MM.1S (cell line): ENCODE results near the gene UBL3.

Experiments used
- DNase-seq: peaks from one replicate; pipeline ENCODE4 v3.0.0-alpha.2; 2015
- H2AFZ ChIP-seq: fragments of 300-600 bp; sonication (generic); 2 replicates; pipeline ENCODE4 v1.6.0; 2016; ENCODE audit warnings: antibody characterized with exemption, low read length
- H3F3A ChIP-seq: fragments of 300-600 bp; sonication (generic); 2 replicates; pipeline ENCODE4 v1.6.1; 2016; ENCODE audit warnings: mild to moderate bottlenecking, antibody characterized with exemption, low read length, moderate library complexity, mixed read lengths; ENCODE audit not compliant: insufficient read depth
- H3K27ac ChIP-seq: fragments of 300-600 bp; sonication (generic); 2 replicates; pipeline ENCODE4 v1.5.1; 2016; ENCODE audit warnings: mild to moderate bottlenecking, low read length
- H3K27me3 ChIP-seq: fragments of 300-600 bp; sonication (generic); replicated peaks from 2 replicates; pipeline ENCODE4 v1.6.0; 2016; ENCODE audit warnings: low read length; ENCODE audit not compliant: insufficient read depth
- H3K36me3 ChIP-seq: fragments of 300-600 bp; sonication (generic); replicated peaks from 2 replicates; pipeline ENCODE4 v1.6.1; 2016; ENCODE audit warnings: mild to moderate bottlenecking, low read length, mixed read lengths; ENCODE audit not compliant: insufficient read depth
- H3K4me1 ChIP-seq: fragments of 300-600 bp; sonication (generic); 2 replicates; pipeline ENCODE4 v1.6.1; 2016; ENCODE audit warnings: low read length, mixed read lengths
- H3K4me2 ChIP-seq: fragments of 300-600 bp; sonication (generic); 2 replicates; pipeline ENCODE4 v1.6.0; 2016; ENCODE audit warnings: low read depth, low read length
- H3K4me3 ChIP-seq: fragments of 300-600 bp; sonication (generic); 2 replicates; pipeline ENCODE4 v1.5.1; 2016; ENCODE audit warnings: low read length, mixed read lengths
- H3K79me2 ChIP-seq: fragments of 300-600 bp; sonication (generic); 2 replicates; pipeline ENCODE4 v1.6.1; 2016; ENCODE audit warnings: mixed run types, low read length, mixed read lengths
- H3K9ac ChIP-seq: fragments of 300-600 bp; sonication (generic); 2 replicates; pipeline ENCODE4 v1.6.1; 2016; ENCODE audit warnings: low read length, mixed read lengths
- H3K9me2 ChIP-seq: fragments of 300-600 bp; sonication (generic); replicated peaks from 2 replicates; pipeline ENCODE4 v1.6.1; 2016; ENCODE audit warnings: mild to moderate bottlenecking, low read length, mixed read lengths; ENCODE audit not compliant: insufficient read depth
- H3K9me3 ChIP-seq: fragments of 300-600 bp; sonication (generic); replicated peaks from 2 replicates; pipeline ENCODE4 v1.6.1; 2016; ENCODE audit warnings: mild to moderate bottlenecking, low read length, mixed read lengths; ENCODE audit not compliant: insufficient read depth
- H4K20me1 ChIP-seq: fragments of 300-600 bp; sonication (generic); 2 replicates; pipeline ENCODE4 v1.6.1; 2016; ENCODE audit warnings: mild to moderate bottlenecking, low read length, moderate library complexity, mixed read lengths; ENCODE audit not compliant: insufficient read depth
- EZH2 ChIP-seq: fragments of 300-600 bp; sonication (generic); optimal IDR thresholded peaks from 2 replicates; pipeline ENCODE3; 2017; ENCODE audit warnings: low read depth, mild to moderate bottlenecking, antibody characterized with exemption, low read length, mixed read lengths
- EZH2phosphoT487 ChIP-seq: fragments of 300-600 bp; sonication (generic); IDR thresholded peaks from 2 replicates; pipeline ENCODE4 v1.6.1; 2018; ENCODE audit warnings: antibody characterized with exemption, low read length
- TF ChIP-seq, protein P1 (sequence below): fragments of 300-600 bp; sonication (generic); IDR thresholded peaks from 2 replicates; pipeline ENCODE4 v1.5.1; 2016; ENCODE audit warnings: antibody characterized with exemption, low read length, mixed read lengths

The UBL3 gene

DNA sequence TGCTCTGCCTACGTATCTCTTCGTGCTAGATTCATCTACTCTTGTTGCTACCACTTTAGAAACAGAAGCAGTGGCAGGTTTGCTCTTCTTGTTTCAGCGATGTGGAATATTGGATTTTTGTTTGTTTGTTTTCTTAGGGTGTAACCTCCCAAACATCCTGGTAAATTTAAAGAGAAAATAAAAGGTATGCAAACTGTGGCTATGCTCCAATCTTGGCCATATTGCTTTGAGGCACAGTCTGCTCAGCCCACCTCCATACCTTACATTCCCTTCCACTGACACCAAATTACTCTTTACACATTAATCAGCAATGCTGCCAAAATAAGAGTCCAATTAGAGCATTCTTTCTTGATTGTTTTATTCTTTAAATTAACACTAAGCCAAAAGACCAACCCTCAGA is 25.2 kb upstream of the UBL3 start:
- Histone ChIP-seq H3K79me2 (no peaks in the 10 kb centered on the region), H3K9ac (no peak overlapping the region), H3F3A (no peaks in the 10 kb centered on the region), H3K4me2 (no peak overlapping the region), H3K27me3 (no peaks in the 10 kb centered on the region), H3K27ac (no peak overlapping the region), H4K20me1 (no peaks in the 10 kb centered on the region), H2AFZ (no peak overlapping the region), H3K9me2 (no peaks in the 10 kb centered on the region), H3K4me3 (no peak overlapping the region), H3K4me1 (no peaks in the 10 kb centered on the region), H3K9me3 (no peaks in the 10 kb centered on the region), H3K36me3 (no peaks in the 10 kb centered on the region)
- DNase-seq = no peak
- no peak for TF ChIP-seq EZH2phosphoT487
- TF ChIP-seq EZH2 = no peak
- TF ChIP-seq, protein P1, sequence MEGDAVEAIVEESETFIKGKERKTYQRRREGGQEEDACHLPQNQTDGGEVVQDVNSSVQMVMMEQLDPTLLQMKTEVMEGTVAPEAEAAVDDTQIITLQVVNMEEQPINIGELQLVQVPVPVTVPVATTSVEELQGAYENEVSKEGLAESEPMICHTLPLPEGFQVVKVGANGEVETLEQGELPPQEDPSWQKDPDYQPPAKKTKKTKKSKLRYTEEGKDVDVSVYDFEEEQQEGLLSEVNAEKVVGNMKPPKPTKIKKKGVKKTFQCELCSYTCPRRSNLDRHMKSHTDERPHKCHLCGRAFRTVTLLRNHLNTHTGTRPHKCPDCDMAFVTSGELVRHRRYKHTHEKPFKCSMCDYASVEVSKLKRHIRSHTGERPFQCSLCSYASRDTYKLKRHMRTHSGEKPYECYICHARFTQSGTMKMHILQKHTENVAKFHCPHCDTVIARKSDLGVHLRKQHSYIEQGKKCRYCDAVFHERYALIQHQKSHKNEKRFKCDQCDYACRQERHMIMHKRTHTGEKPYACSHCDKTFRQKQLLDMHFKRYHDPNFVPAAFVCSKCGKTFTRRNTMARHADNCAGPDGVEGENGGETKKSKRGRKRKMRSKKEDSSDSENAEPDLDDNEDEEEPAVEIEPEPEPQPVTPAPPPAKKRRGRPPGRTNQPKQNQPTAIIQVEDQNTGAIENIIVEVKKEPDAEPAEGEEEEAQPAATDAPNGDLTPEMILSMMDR = no peak

DNA sequence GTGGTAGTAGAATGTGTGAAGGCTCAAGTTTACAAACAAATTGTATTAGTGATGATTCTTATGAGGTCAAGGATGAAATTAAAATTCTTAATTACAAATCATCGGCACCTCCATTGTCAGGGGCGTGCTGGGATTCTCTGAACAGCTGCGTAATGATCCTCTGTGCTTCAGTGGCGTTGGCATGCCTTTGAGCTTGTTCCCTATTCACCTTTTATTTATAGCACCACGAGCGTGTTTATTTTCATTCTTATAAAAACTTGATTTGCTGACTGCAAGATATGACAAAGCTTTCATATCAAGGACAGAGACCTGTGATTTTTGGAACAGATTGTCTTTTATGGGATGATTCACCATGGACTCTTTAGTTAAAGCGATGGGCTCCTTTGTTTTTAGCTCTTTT is 18.2 kb upstream of the UBL3 start:
- no peak overlapping the region for H3K27ac ChIP-seq
- no peak for TF ChIP-seq EZH2phosphoT487
- H3K9me3 ChIP-seq = no peaks in the 10 kb centered on the region
- H3K36me3 ChIP-seq = no peaks in the 10 kb centered on the region
- H3K4me2 ChIP-seq = no peak overlapping the region
- H3F3A ChIP-seq = no peaks in the 10 kb centered on the region
- no peak overlapping the region for H2AFZ ChIP-seq
- no peaks in the 10 kb centered on the region for H3K9me2 ChIP-seq
- no peak overlapping the region for H3K4me3 ChIP-seq
- H3K27me3 ChIP-seq = no peaks in the 10 kb centered on the region
- no peaks in the 10 kb centered on the region for H3K4me1 ChIP-seq
- no peaks in the 10 kb centered on the region for H4K20me1 ChIP-seq
- no peaks in the 10 kb centered on the region for H3K79me2 ChIP-seq
- no peak overlapping the region for H3K9ac ChIP-seq
- DNase-seq = no peak

DNA sequence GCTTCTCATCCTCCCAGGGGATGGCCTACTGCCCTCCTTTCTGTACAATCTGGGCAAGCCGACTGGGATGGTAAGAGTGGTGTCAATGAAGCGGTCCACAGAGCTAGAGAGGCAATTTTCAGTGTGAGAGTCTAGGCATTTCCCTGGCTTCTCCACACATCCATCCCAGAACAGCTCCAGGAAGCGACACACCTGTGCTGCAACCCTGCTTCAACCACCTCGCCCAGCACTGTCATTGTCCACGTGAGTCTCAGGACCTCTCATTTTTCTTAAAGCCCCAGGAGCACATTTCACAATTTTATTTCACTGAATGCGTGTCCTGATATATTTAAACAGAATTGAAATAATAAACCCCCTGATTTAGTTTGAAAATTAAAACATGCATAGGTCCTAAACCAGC is 15.5 kb upstream of the UBL3 start:
- Histone ChIP-seq H3K4me3 (no peak overlapping the region), H3K9me2 (no peaks in the 10 kb centered on the region), H3K9ac (no peak overlapping the region), H3K4me1 (no peaks in the 10 kb centered on the region), H3F3A (no peaks in the 10 kb centered on the region), H3K27me3 (no peaks in the 10 kb centered on the region), H3K4me2 (no peak overlapping the region), H3K27ac (no peak overlapping the region), H3K9me3 (no peaks in the 10 kb centered on the region), H3K36me3 (no peaks in the 10 kb centered on the region), H2AFZ (no peak overlapping the region), H4K20me1 (no peaks in the 10 kb centered on the region), H3K79me2 (no peaks in the 10 kb centered on the region)
- TF ChIP-seq, protein P1 = no peak
- TF ChIP-seq EZH2phosphoT487 (no peak), EZH2 (no peak)
- no peak for DNase-seq

DNA sequence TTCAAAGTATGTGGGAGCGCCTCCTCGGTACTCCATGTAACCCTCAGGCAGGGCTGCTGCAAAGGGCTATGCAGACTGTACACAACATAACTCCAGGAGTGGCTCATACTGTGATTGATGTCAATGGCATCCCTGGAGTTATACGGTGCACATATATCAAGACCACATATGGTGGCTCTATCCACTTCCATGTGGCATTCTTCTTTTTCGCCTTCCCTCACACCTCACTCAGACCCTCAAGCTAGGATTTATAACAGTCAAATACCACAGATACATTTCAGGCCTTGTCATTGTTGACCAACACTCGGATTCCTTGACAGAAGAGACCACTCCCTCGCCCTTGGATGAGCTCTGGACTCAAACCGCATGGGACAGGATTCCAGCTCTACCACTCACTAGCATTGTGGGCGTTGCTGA is 11.3 kb upstream of the UBL3 start:
- no peak for TF ChIP-seq EZH2phosphoT487
- TF ChIP-seq, protein P1 = no peak
- no peak for TF ChIP-seq EZH2
- no peaks in the 10 kb centered on the region for H3K9me2 ChIP-seq
- H3K27ac ChIP-seq = no peak overlapping the region
- H3K4me3 ChIP-seq = no peak overlapping the region
- H3F3A ChIP-seq = no peaks in the 10 kb centered on the region
- H3K4me2 ChIP-seq = no peak overlapping the region
- no peak for DNase-seq
- no peak overlapping the region for H2AFZ ChIP-seq
- H3K9me3 ChIP-seq = no peaks in the 10 kb centered on the region
- no peaks in the 10 kb centered on the region for H3K27me3 ChIP-seq
- H3K4me1 ChIP-seq = no peaks in the 10 kb centered on the region
- H4K20me1 ChIP-seq = no peaks in the 10 kb centered on the region
- H3K79me2 ChIP-seq = no peaks in the 10 kb centered on the region
- H3K36me3 ChIP-seq = no peaks in the 10 kb centered on the region
- H3K9ac ChIP-seq = no peak overlapping the region
